GM06990 (cell line): ENCODE results near the gene PPP1R14D.

ENCODE experiments used
- DNase-seq: peaks from one replicate; pipeline ENCODE4 v3.0.0-alpha.2; 2011; ENCODE audit not compliant: insufficient read length; ENCODE audit errors: extremely low read depth
- H3K27me3 ChIP-seq: replicated peaks from 2 replicates; pipeline ENCODE4 v1.6.0; 2011; ENCODE audit warnings: low read length; ENCODE audit not compliant: control insufficient read depth, insufficient read depth
- H3K36me3 ChIP-seq: 2 replicates; pipeline ENCODE4 v1.5.1; 2011; ENCODE audit warnings: low read length; ENCODE audit not compliant: control insufficient read depth, insufficient read depth
- H3K4me3 ChIP-seq: replicated peaks from 2 replicates; pipeline ENCODE4 v1.5.1; 2011; ENCODE audit warnings: low read depth, mild to moderate bottlenecking, control low read depth, low read length
- CTCF ChIP-seq: IDR thresholded peaks from 2 replicates; pipeline ENCODE4 v1.5.1; 2011; ENCODE audit warnings: low read length, control low read depth, mild to moderate bottlenecking, inconsistent platforms; ENCODE audit not compliant: insufficient read depth, poor library complexity, severe bottlenecking

The PPP1R14D gene

GRCh38 chr15:40847223-40847961 is 18.9 kb upstream of the PPP1R14D start:
- H3K27me3 ChIP-seq, result no peaks in the 10 kb centered on the region; the same call in 1 of the 2 replicates
- no peak for TF ChIP-seq CTCF
- H3K4me3 ChIP-seq, result no peak overlapping the region
- no peaks in the 10 kb centered on the region for H3K36me3 ChIP-seq
- DNase-seq, result peak; percentile 32

GRCh38 chr15:40846841-40847222 is 18.3 kb upstream of the PPP1R14D start:
- no peak for DNase-seq
- H3K36me3 ChIP-seq, result no peaks in the 10 kb centered on the region
- no peak overlapping the region for H3K4me3 ChIP-seq
- TF ChIP-seq CTCF, result no peak
- H3K27me3 ChIP-seq, result no peaks in the 10 kb centered on the region; the same call in 1 of the 2 replicates

- DNase-seq, result no peak
- H3K27me3 ChIP-seq, result no peaks in the 10 kb centered on the region; the same call in 1 of the 2 replicates
- TF ChIP-seq CTCF, result no peak
- H3K36me3 ChIP-seq, result no peaks in the 10 kb centered on the region
- H3K4me3 ChIP-seq, result no peak overlapping the region
Measured at GRCh38 chr15:40845511-40846284, 17.2 kb upstream of the PPP1R14D start.

GRCh38 chr15:40845036-40845435 is 16.5 kb upstream of the PPP1R14D start:
- Histone ChIP-seq H3K4me3 (peak overlapping the region; percentile 66), H3K27me3 (no peaks in the 10 kb centered on the region; the same call in 1 of the 2 replicates), H3K36me3 (no peaks in the 10 kb centered on the region)
- no peak for DNase-seq
- TF ChIP-seq CTCF, result no peak

- no peak for DNase-seq
- no peak for TF ChIP-seq CTCF
Measured at GRCh38 chr15:40844696-40845030, 16.2 kb upstream of the PPP1R14D start.

More at GRCh38 chr15:40844696-40845030, 16.2 kb upstream of the PPP1R14D start:
- Histone ChIP-seq H3K36me3 (no peaks in the 10 kb centered on the region), H3K27me3 (no peaks in the 10 kb centered on the region; the same call in 1 of the 2 replicates), H3K4me3 (peak overlapping the region; percentile 66)
